Endothelial cell of umbilical vein (primary cell): ENCODE data around the gene MUC4. TPM values are rescaled to one million over a fixed set of nuclear protein-coding genes. Genes with fewer than 3 reads are reported as not detected.

ENCODE experiments used
- BruUV-seq: library from RNA; stranded (reverse); fragments of 400-500 nt; replicated peaks from 2 replicates; lab custom pipeline; 2021; lab: Mats Ljungman, UMichigan
- CTCF ChIA-PET: fragments of 300-600, 350-600 bp; sonication (Branson Sonifier 250); formaldehyde crosslinking; loops from one replicate; lab custom pipeline; 2021; ENCODE audit warnings: antibody characterized with exemption, inconsistent platforms; lab: Charles Lee
- POLR2A ChIA-PET: fragments of 300-600, 350-600 bp; sonication (Branson Sonifier 250); formaldehyde crosslinking; loops from one replicate; lab custom pipeline; 2021; ENCODE audit warnings: antibody characterized with exemption, inconsistent platforms; lab: Charles Lee
- DNase-seq: peaks from one replicate; pipeline ENCODE4 v3.0.0-alpha.2; 2011; ENCODE audit warnings: low read depth, low spot score
- FAIRE-seq: peaks from 2 replicates; lab custom pipeline; 2011; peaks lifted over from hg19 to GRCh38; lab: Jason Lieb, UNC
- H2AFZ ChIP-seq: 2 replicates; pipeline ENCODE4 v1.6.0; 2012; ENCODE audit warnings: low read depth, low read length, control low read depth, inconsistent platforms
- H3K27ac ChIP-seq: 2 replicates; pipeline ENCODE4 v1.5.1; 2011; ENCODE audit warnings: low read depth, mild to moderate bottlenecking, control low read depth, low read length, moderate library complexity; ENCODE audit not compliant: insufficient read depth
- H3K27me3 ChIP-seq, 2 experiments: 2 replicates each; pipeline versions ENCODE4 v1.6.0 to v1.6.1; 2011; ENCODE audit warnings: low read length in 2 of 2, mixed read lengths in 1 of 2; ENCODE audit not compliant: control insufficient read depth in 2 of 2, insufficient read depth in 2 of 2
- H3K36me3 ChIP-seq, 2 experiments: 2 replicates in 1 of 2; 3 replicates in 1 of 2; pipeline ENCODE4 v1.5.1; 2011; ENCODE audit warnings: low read length in 2 of 2, mild to moderate bottlenecking in 1 of 2, moderate library complexity in 1 of 2; ENCODE audit not compliant: control insufficient read depth in 2 of 2, insufficient read depth in 2 of 2; ENCODE audit errors: extremely low read depth in 1 of 2
- H3K4me1 ChIP-seq: 3 replicates; pipeline ENCODE4 v1.5.1; 2011; ENCODE audit warnings: mild to moderate bottlenecking, low read length; ENCODE audit not compliant: control insufficient read depth, insufficient read depth; ENCODE audit errors: extremely low read depth
- H3K4me2 ChIP-seq: 2 replicates; pipeline ENCODE4 v1.6.1; 2011; ENCODE audit warnings: low read length, control low read depth, mixed read lengths; ENCODE audit not compliant: insufficient read depth
- H3K4me3 ChIP-seq, 3 experiments: fragments of 200-600 bp in 1 of 3; sonication (generic), shearing (Covaris generic) in 1 of 3; replicated peaks in 1 of 3; 2 replicates each; pipeline ENCODE4 v1.5.1; 2011 to 2016; ENCODE audit warnings: control low read depth in 3 of 3, low read length in 3 of 3, mild to moderate bottlenecking in 2 of 3, inconsistent platforms in 1 of 3, low read depth in 1 of 3, moderate library complexity in 1 of 3; ENCODE audit not compliant: insufficient read depth in 1 of 3
- H3K79me2 ChIP-seq: 2 replicates; pipeline ENCODE4 v1.6.0; 2012; ENCODE audit warnings: low read length, inconsistent platforms; ENCODE audit not compliant: control insufficient read depth, insufficient read depth
- H3K9ac ChIP-seq: replicated peaks from 2 replicates; pipeline ENCODE3; 2011; ENCODE audit warnings: low read length, control low read depth; ENCODE audit not compliant: insufficient read depth; ENCODE audit errors: extremely low read depth
- H3K9me1 ChIP-seq: replicated peaks from 3 replicates; pipeline ENCODE4 v1.6.0; 2011; ENCODE audit warnings: mild to moderate bottlenecking, low read length; ENCODE audit not compliant: control insufficient read depth, insufficient read depth; ENCODE audit errors: extremely low read depth
- H3K9me3 ChIP-seq: replicated peaks from 2 replicates; pipeline ENCODE4 v1.5.1; 2012; ENCODE audit warnings: low read length, inconsistent platforms; ENCODE audit not compliant: control insufficient read depth, insufficient read depth
- H4K20me1 ChIP-seq: replicated peaks from 2 replicates; pipeline ENCODE3; 2011; ENCODE audit warnings: mild to moderate bottlenecking, low read length; ENCODE audit not compliant: control insufficient read depth, insufficient read depth; ENCODE audit errors: extremely low read depth
- CTCF ChIP-seq, 2 donors: IDR thresholded peaks; 1 replicate in 1 of 2; 2 replicates in 1 of 2; pipeline ENCODE4 v1.5.1; 2011; ENCODE audit warnings: low read length in 2 of 2, mild to moderate bottlenecking in 2 of 2, moderate library complexity in 2 of 2, control low read depth in 1 of 2, inconsistent platforms in 1 of 2, low read depth in 1 of 2; ENCODE audit not compliant: insufficient read depth in 1 of 2; ENCODE audit errors: extremely low read depth in 1 of 2
- EZH2 ChIP-seq: IDR thresholded peaks from 2 replicates; pipeline ENCODE4 v1.6.1; 2012; ENCODE audit warnings: borderline replicate concordance, low read depth, mild to moderate bottlenecking, moderate library complexity, low read length, inconsistent platforms; ENCODE audit not compliant: severe bottlenecking
- FOS ChIP-seq: IDR thresholded peaks from 2 replicates; pipeline ENCODE4 v1.6.1; 2011; ENCODE audit warnings: mild to moderate bottlenecking, low read length, moderate library complexity, borderline replicate concordance; ENCODE audit not compliant: insufficient read depth
- GATA2 ChIP-seq: IDR thresholded peaks from 2 replicates; pipeline ENCODE4 v1.7.0; 2011; ENCODE audit warnings: low read depth, mild to moderate bottlenecking, moderate library complexity, mixed read lengths, low read length; ENCODE audit not compliant: insufficient read length, insufficient read depth
- JUN ChIP-seq: IDR thresholded peaks from 2 replicates; pipeline ENCODE4 v1.6.1; 2011; ENCODE audit warnings: borderline replicate concordance, low read depth; ENCODE audit not compliant: insufficient read length, insufficient read depth
- MAX ChIP-seq: IDR thresholded peaks from 2 replicates; pipeline ENCODE4 v1.6.1; 2011; ENCODE audit not compliant: insufficient read depth, insufficient read length
- MYC ChIP-seq: IDR thresholded peaks from one replicate; pipeline ENCODE4 v1.6.1; 2011; ENCODE audit warnings: mild to moderate bottlenecking, low read depth, low read length
- POLR2A ChIP-seq: IDR thresholded peaks from 2 replicates; pipeline ENCODE4 v1.6.1; 2012; ENCODE audit warnings: low read depth, mild to moderate bottlenecking, control low read depth, low read length
- POLR2AphosphoS5 ChIP-seq: IDR thresholded peaks from 2 replicates; pipeline ENCODE4 v1.6.1; 2012; ENCODE audit warnings: low read depth, mild to moderate bottlenecking, control low read depth, low read length, moderate library complexity; ENCODE audit not compliant: insufficient read depth
- dilution Hi-C: fragments of 300-500 bp; cut with MboI; formaldehyde crosslinking; loops from one replicate; pipeline ENCODE4 v1.15.0; 2019; ENCODE audit warnings: low sequenced_read_pairs; ENCODE audit not compliant: extremely low pct_ligation_motif_present
- intact Hi-C: fragments of 100-400 bp; cut with micrococcal nuclease; formaldehyde crosslinking; loops from one replicate; pipeline ENCODE4 v1.10.0; 2022
- polyA plus RNA-seq, 4 experiments: library from polyadenylated mRNA; depleted of rRNA in 3 of 4; stranded (reverse) in 3 of 4; unstranded in 1 of 4; fragments of >200 nt; gene quantifications; 2 replicates each; pipeline versions ENCODE4 v1.2.1 to v1.2.3, GENCODE V29; 2011 to 2012; ENCODE audit warnings: missing spikeins in 1 of 4
- total RNA-seq: library from RNA; stranded (reverse); gene quantifications from 2 replicates; pipeline ENCODE4 v1.2.3, GENCODE V29; 2021

Gene MUC4
- total and polyA plus RNA-seq, 2 donors (not counting 3 experiments of a cell fraction or from before 2014, with no cell fraction given), result 0.04 TPM; not detected in 1

- H3K9me1 ChIP-seq, result no peaks in the 10 kb centered on the region
- H3K36me3 ChIP-seq, result no peaks in the 10 kb centered on the region
- H3K4me3 ChIP-seq, result no peak overlapping the region
- H3K79me2 ChIP-seq, result no peaks in the 10 kb centered on the region
- H2AFZ ChIP-seq, result no peak overlapping the region
- no peak for TF ChIP-seq MYC
- intact Hi-C loops, result no loop called here
- H3K9ac ChIP-seq, result no peak overlapping the region
- peaks cover 4% of the 10 kb centered on the region in 2 experiments for H3K27me3 ChIP-seq
- no peak overlapping the region for H3K27ac ChIP-seq
- no peak for FAIRE-seq
- H4K20me1 ChIP-seq, result no peaks in the 10 kb centered on the region
- peaks cover 7% of the 10 kb centered on the region for H3K4me1 ChIP-seq
- no peak overlapping the region for H3K4me2 ChIP-seq
- POLR2A ChIA-PET, result no interaction called here
- dilution Hi-C loops, result no loop called here
- BruUV-seq, result no TSS peak
- no peaks in the 10 kb centered on the region for H3K9me3 ChIP-seq
- no peak for DNase-seq
- CTCF ChIA-PET, result interaction anchor here (1.1 kb wide), 1 partner anchor 42 kb away, joined by 4 read pairs; no protein-coding TSS in a partner anchor
Observed at GRCh38 chr3:195808741-195809290, 2.9 kb downstream of the MUC4 start.

- intact Hi-C loops, result no loop called here
- dilution Hi-C loops, result no loop called here
- H3K27me3 ChIP-seq, result peaks cover 6 to 15% of the 10 kb centered on the region in 2 experiments
- CTCF ChIA-PET, result no interaction called here
- DNase-seq (no peak), FAIRE-seq (no peak)
- H3K9me1 ChIP-seq, result no peaks in the 10 kb centered on the region
- no peak overlapping the region for H3K4me2 ChIP-seq
- no peak for TF ChIP-seq CTCF (IDR thresholded peaks at IDR 0.05; ENCODE audit: extremely low read depth in 1 of 2, insufficient read depth in 1 of 2, low read depth in 1 of 2, low read length in 2 of 2)
- no peak for TF ChIP-seq POLR2AphosphoS5
- no peak for TF ChIP-seq JUN
- no peak for TF ChIP-seq EZH2
- no peak for TF ChIP-seq MYC
- TF ChIP-seq FOS, result no peak
- TF ChIP-seq MAX, result no peak
- TF ChIP-seq GATA2, result no peak
- no peak for TF ChIP-seq POLR2A
- H4K20me1 ChIP-seq, result no peaks in the 10 kb centered on the region
- BruUV-seq, result no TSS peak
- H2AFZ ChIP-seq, result no peak overlapping the region
- H3K79me2 ChIP-seq, result no peaks in the 10 kb centered on the region
- POLR2A ChIA-PET, result no interaction called here
- H3K9ac ChIP-seq, result no peak overlapping the region
- peaks cover 7% of the 10 kb centered on the region for H3K4me1 ChIP-seq
- H3K27ac ChIP-seq, result no peak overlapping the region
- no peak overlapping the region for H3K4me3 ChIP-seq
- no peaks in the 10 kb centered on the region for H3K9me3 ChIP-seq
- no peaks in the 10 kb centered on the region for H3K36me3 ChIP-seq
Observed at GRCh38 chr3:195807681-195808121, 4.0 kb downstream of the MUC4 start.
